Activated CD4-positive, alpha-beta T cell treated with anti-CD3 and anti-CD28 coated beads for 36 hours (primary cell): Measurements from ENCODE around the gene GHDC. TPM values are rescaled to one million over a fixed set of nuclear protein-coding genes. Genes with fewer than 3 reads are reported as not detected.
A peak's percentile ranks its signal among the peaks of the same experiment; 100 is the strongest.
"Not testable (repeated sequence)": the region's sequence is repeated elsewhere in the genome, so short reads cannot be mapped to it uniquely, and the experiment has no call there.

ENCODE experiments used
- ATAC-seq: fragments of 200-7000 bp; cut with Tn5 transposase; one replicate; pipeline ENCODE4 v1.10.0; 2021; ENCODE audit warnings: mild to moderate bottlenecking, moderate library complexity
- CTCF ChIA-PET: fragments of 350-600 bp; sonication (Branson Sonifier 250); formaldehyde crosslinking; loops from one replicate; lab custom pipeline; 2021; ENCODE audit warnings: antibody characterized with exemption; lab: Charles Lee
- POLR2A ChIA-PET: fragments of 350-600 bp; sonication (Branson Sonifier 250); formaldehyde crosslinking; loops from one replicate; lab custom pipeline; 2021; ENCODE audit warnings: antibody characterized with exemption, inconsistent platforms; lab: Charles Lee
- DNase-seq: peaks from one replicate; pipeline ENCODE4 v3.0.0-alpha.2; 2020
- H3K27ac Mint-ChIP-seq: one replicate; pipeline ENCODE4 v1.8.0; 2021; ENCODE audit warnings: mixed read lengths
- H3K27me3 Mint-ChIP-seq: one replicate; pipeline ENCODE4 v1.8.0; 2021; ENCODE audit warnings: mixed read lengths
- H3K36me3 Mint-ChIP-seq: one replicate; pipeline ENCODE4 v1.8.0; 2021; ENCODE audit warnings: low read depth, mixed read lengths
- H3K4me1 Mint-ChIP-seq: one replicate; pipeline ENCODE4 v1.8.0; 2021; ENCODE audit warnings: mixed read lengths
- H3K4me3 Mint-ChIP-seq: one replicate; pipeline ENCODE4 v1.8.0; 2021; ENCODE audit warnings: mild to moderate bottlenecking, moderate library complexity, mixed read lengths
- H3K9me3 Mint-ChIP-seq: one replicate; pipeline ENCODE4 v1.8.0; 2021; ENCODE audit warnings: low read depth, mixed read lengths
- intact Hi-C, 2 experiments: fragments of 100-400 bp; cut with DNase I in 1 of 2; cut with micrococcal nuclease in 1 of 2; formaldehyde crosslinking; loops; one replicate each; pipeline versions ENCODE4 v1.14.2 to v1.15.1; 2022 to 2024; cut with DNase I, micrococcal nuclease
- total RNA-seq, 2 experiments: library from RNA; stranded (reverse); gene quantifications; one replicate each; pipeline ENCODE4 v1.2.3, GENCODE V29; 2021

Gene GHDC
- total RNA-seq, 2 experiments from 2014 or later: 11.3 to 15.5 TPM

DNA sequence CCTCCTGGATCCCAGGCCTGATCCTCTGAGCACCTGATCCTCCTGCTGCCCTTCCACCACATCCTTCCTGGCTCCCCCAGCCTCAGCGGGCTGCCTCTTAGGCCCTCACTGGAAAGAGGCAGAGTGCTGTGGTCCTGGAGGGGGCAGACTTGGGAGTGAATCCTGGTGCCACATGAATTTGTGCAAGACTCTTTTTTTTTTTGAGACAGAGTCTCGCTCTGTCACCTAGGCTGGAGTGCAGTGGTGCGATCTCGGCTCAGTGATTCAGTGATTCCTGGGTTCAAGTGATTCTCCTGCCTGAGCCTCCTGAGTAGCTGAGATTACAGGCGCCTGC lies 3.1 kb downstream of the GHDC start:
- H3K4me1 Mint-ChIP-seq: peaks cover 15% of the 10 kb centered on the region
- ChIA-PET POLR2A (no interaction called here), CTCF (interaction anchor here (0.7 kb wide), 1 partner anchor 31 kb away, joined by 5 read pairs; no protein-coding TSS in a partner anchor)
- DNase-seq (no peak), ATAC-seq (no peak)
- no peak overlapping the region for H3K4me3 Mint-ChIP-seq
- no peak overlapping the region for H3K27ac Mint-ChIP-seq
- intact Hi-C loops: no loop called here
- H3K36me3 Mint-ChIP-seq: no peaks in the 10 kb centered on the region
- H3K27me3 Mint-ChIP-seq: no peaks in the 10 kb centered on the region
- H3K9me3 Mint-ChIP-seq: no peaks in the 10 kb centered on the region

GRCh38 chr17:42190491-42191274 lies 3.6 kb downstream of the GHDC start:
- CTCF ChIA-PET: interaction anchor here (0.6 to 0.7 kb wide), 2 partner anchors 199 to 388 kb away, joined by 3 read pairs; no protein-coding TSS in a partner anchor
- DNase-seq: no peak
- Mint-ChIP-seq H3K4me3 (no peak overlapping the region), H3K27me3 (no peaks in the 10 kb centered on the region), H3K27ac (no peak overlapping the region), H3K9me3 (no peaks in the 10 kb centered on the region), H3K4me1 (peaks cover 15% of the 10 kb centered on the region), H3K36me3 (no peaks in the 10 kb centered on the region)
- intact Hi-C loops: no loop called here
- no peak for ATAC-seq
- POLR2A ChIA-PET: no interaction called here

DNA sequence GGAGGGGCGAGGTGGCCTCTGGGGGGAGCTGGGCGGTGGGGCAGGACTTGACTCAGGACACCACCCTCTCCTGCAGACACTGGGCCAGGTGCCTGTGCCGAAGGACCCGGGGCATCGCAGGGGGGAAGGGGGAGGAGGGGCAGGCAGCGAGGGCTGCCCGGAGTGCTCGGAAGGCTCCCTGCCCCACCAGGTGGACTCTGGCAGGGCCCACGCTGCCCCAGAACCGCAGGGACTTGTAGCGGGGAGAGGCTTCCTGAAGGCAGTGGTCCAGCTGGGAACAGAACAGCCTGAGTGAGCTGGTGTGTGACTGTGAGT lies 4.7 kb downstream of the GHDC start:
- ChIA-PET POLR2A (no interaction called here), CTCF (interaction anchor here (0.7 kb wide), 1 partner anchor 200 kb away, joined by 3 read pairs; no protein-coding TSS in a partner anchor)
- no peak overlapping the region for H3K27ac Mint-ChIP-seq

GRCh38 chr17:42188749-42189650 lies 5.3 kb downstream of the GHDC start:
- CTCF ChIA-PET: interaction anchor here (0.6 kb wide), 2 partner anchors 10 to 628 kb away, joined by 3 read pairs; no protein-coding TSS in a partner anchor
- Mint-ChIP-seq H3K36me3 (no peaks in the 10 kb centered on the region), H3K9me3 (no peaks in the 10 kb centered on the region), H3K4me1 (peaks cover 21% of the 10 kb centered on the region), H3K4me3 (no peak overlapping the region), H3K27me3 (no peaks in the 10 kb centered on the region), H3K27ac (no peak overlapping the region)
- intact Hi-C loops: no loop called here
- DNase-seq (no peak), ATAC-seq (no peak)
- POLR2A ChIA-PET: interaction anchor here (0.6 kb wide), 1 partner anchor 497 kb away, joined by 5 read pairs; no protein-coding TSS in a partner anchor

More for the DNA sequence above, 4.7 kb downstream of the GHDC start:
- Mint-ChIP-seq H3K27me3 (no peaks in the 10 kb centered on the region), H3K36me3 (no peaks in the 10 kb centered on the region), H3K9me3 (no peaks in the 10 kb centered on the region), H3K4me3 (no peak overlapping the region), H3K4me1 (peaks cover 20% of the 10 kb centered on the region)
- intact Hi-C loops: no loop called here
- DNase-seq: no peak
- ATAC-seq: no peak

- Mint-ChIP-seq H3K27me3 (no peaks in the 10 kb centered on the region), H3K4me3 (no peak overlapping the region), H3K4me1 (peaks cover 21% of the 10 kb centered on the region), H3K36me3 (no peaks in the 10 kb centered on the region), H3K9me3 (no peaks in the 10 kb centered on the region), H3K27ac (no peak overlapping the region)
- no peak for ATAC-seq
- POLR2A ChIA-PET: no interaction called here
- CTCF ChIA-PET: interaction anchor here (0.5 to 1.6 kb wide), 5 partner anchors 11 to 460 kb away, joined by 3 to 4 read pairs (median 4); no protein-coding TSS in a partner anchor
- no peak for DNase-seq
- intact Hi-C loops: no loop called here
Observed at GRCh38 chr17:42187833-42188232, 6.5 kb downstream of the GHDC start.

GRCh38 chr17:42186191-42186590 lies 8.1 kb downstream of the GHDC start:
- H3K27me3 Mint-ChIP-seq, H3K27ac Mint-ChIP-seq, H3K36me3 Mint-ChIP-seq, ATAC-seq, H3K9me3 Mint-ChIP-seq, intact Hi-C loops, DNase-seq, H3K4me3 Mint-ChIP-seq: not testable (repeated sequence)
- CTCF ChIA-PET: interaction anchor here (1.6 kb wide), 1 partner anchor 13 kb away, joined by 4 read pairs; no protein-coding TSS in a partner anchor
- POLR2A ChIA-PET: interaction anchor here (0.6 to 0.7 kb wide), 2 partner anchors 128 to 256 kb away, joined by 3 to 4 read pairs; partner anchors contain the start of gene ODAD4
- peaks cover 33% of the 10 kb centered on the region for H3K4me1 Mint-ChIP-seq

DNA sequence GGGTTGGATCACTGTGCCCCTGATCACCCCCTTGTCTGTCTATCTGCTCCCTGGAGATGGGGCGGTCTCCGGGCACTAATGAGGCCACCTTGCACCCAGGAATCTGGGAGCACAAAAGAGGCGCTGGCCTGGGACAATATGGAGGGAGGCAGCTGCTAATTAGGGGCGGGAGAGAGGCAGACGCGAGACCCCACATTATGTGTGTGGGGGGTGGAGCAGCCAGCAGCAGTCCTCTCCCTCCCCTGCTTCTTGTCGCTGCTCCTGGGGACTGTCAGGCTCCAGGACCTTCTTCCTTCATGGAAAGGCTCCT lies 8.7 kb downstream of the GHDC start:
- no peaks in the 10 kb centered on the region for H3K36me3 Mint-ChIP-seq
- no peak overlapping the region for H3K27ac Mint-ChIP-seq

DNA sequence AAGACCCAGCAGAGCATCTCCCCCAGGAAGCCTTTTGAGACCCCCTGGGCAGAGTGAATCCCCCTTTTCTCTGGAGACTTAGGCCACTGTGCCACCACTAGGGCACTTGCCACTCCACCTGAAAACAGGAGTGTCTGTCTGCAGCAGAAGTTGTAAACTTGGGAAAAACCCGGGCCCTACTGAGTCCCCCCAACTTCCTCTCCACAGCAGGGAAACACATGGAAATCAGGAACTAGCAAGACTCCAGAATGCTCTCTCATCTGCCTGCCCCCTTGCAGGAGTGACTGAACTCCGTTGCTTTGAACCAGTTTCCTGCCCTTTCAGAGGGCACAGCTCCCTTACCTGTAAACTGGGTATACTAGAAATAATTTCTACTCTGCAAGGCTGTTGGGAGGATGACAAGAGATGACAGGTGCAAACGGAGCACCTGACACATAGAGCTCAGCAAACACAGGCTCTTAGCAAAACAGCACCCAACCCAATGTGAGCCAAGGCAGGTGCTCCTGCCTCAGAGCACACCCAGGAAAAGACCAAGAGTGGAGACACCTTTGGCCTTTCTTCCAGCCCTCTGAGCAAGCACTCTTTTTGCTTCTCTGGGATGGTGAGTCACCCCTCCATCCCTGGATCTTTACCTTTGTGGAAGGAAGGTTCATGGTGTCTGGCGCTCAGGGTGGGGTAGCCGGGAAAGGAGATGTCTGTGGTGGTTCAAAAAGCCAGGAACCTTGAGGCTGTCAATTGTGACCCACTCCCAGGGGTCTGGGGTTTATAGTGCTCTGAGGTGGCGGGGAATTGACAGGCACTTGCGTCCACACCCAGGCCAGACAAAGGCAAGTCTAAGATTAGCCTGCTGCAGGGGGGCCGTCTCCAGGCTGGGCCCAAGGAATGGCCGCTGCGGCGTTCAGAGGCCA lies 9.3 kb downstream of the GHDC start, which contains the start of gene HCRT:
Gene HCRT (minus strand): TSS at position 740 of the 908 bp plus-strand sequence. CDS start 87 bp downstream, at position 653.
- H3K27me3 Mint-ChIP-seq: peaks cover 5% of the 10 kb centered on the region
- ATAC-seq (no peak), DNase-seq (no peak)
- H3K36me3 Mint-ChIP-seq: no peaks in the 10 kb centered on the region
- intact Hi-C loops: loop anchor here (1.0 to 5.0 kb wide), 10 partner anchors 9 to 560 kb away; partner anchors contain the start of genes GHDC (in 2 of the 2), ATP6V0A1 (in 1 of the 2), CAVIN1 (in 1 of the 2) and DNAJC7 (in 1 of the 2)
- peaks cover 40% of the 10 kb centered on the region for H3K4me1 Mint-ChIP-seq
- no peaks in the 10 kb centered on the region for H3K9me3 Mint-ChIP-seq
- ChIA-PET CTCF (interaction anchor here (0.6 to 2.7 kb wide), 11 partner anchors 10 to 476 kb away, joined by 3 to 17 read pairs (median 3); partner anchors contain the start of genes GHDC and RAB5C), POLR2A (interaction anchor here (0.6 to 1.3 kb wide), 3 partner anchors 9 to 376 kb away, joined by 3 to 11 read pairs (median 3); partner anchors contain the start of gene GHDC)
- H3K4me3 Mint-ChIP-seq: peak within 1 kb of the TSS; percentile 91
- H3K27ac Mint-ChIP-seq: peak within 1 kb of the TSS; percentile 62

More for the DNA sequence above, 8.7 kb downstream of the GHDC start:
- ATAC-seq: no peak
- intact Hi-C loops: loop anchor here in 1 of 2 experiments (2.0 kb wide), 1 partner anchor 559 kb away; the partner anchor contains the start of gene EZH1
- Mint-ChIP-seq H3K9me3 (no peaks in the 10 kb centered on the region), H3K4me1 (peaks cover 34% of the 10 kb centered on the region), H3K4me3 (no peak overlapping the region), H3K27me3 (peaks cover 5% of the 10 kb centered on the region)
- no peak for DNase-seq
- CTCF ChIA-PET: interaction anchor here (0.7 to 2.7 kb wide), 4 partner anchors 9 to 475 kb away, joined by 3 to 17 read pairs (median 6); partner anchors contain the start of gene GHDC
- POLR2A ChIA-PET: interaction anchor here (0.6 to 0.7 kb wide), 3 partner anchors 28 to 375 kb away, joined by 3 read pairs; no protein-coding TSS in a partner anchor

- POLR2A ChIA-PET: interaction anchor here (1.3 kb wide), 1 partner anchor 10 kb away, joined by 11 read pairs; the partner anchor contains the start of gene GHDC
- H3K9me3 Mint-ChIP-seq: no peaks in the 10 kb centered on the region
- ATAC-seq (peak; percentile 70), DNase-seq (peak; percentile 89)
- H3K36me3 Mint-ChIP-seq: no peaks in the 10 kb centered on the region
- H3K4me1 Mint-ChIP-seq: peaks cover 46% of the 10 kb centered on the region
- intact Hi-C loops: loop anchor here (1.0 to 5.0 kb wide), 10 partner anchors 10 to 561 kb away; partner anchors contain the start of genes GHDC (in 2 of the 2), ATP6V0A1 (in 1 of the 2), CAVIN1 (in 1 of the 2) and DNAJC7 (in 1 of the 2)
- CTCF ChIA-PET: interaction anchor here (0.6 to 2.7 kb wide), 15 partner anchors 9 to 856 kb away, joined by 3 to 17 read pairs (median 3); partner anchors contain the start of genes GHDC and RAB5C
- H3K4me3 Mint-ChIP-seq: peak overlapping the region; percentile 91
- H3K27ac Mint-ChIP-seq: peak overlapping the region; percentile 88
- peaks cover 7% of the 10 kb centered on the region for H3K27me3 Mint-ChIP-seq
Observed at GRCh38 chr17:42183741-42184711, 10.3 kb downstream of the GHDC start.
